ENCODE measurements around the gene GNL2.

DNA sequence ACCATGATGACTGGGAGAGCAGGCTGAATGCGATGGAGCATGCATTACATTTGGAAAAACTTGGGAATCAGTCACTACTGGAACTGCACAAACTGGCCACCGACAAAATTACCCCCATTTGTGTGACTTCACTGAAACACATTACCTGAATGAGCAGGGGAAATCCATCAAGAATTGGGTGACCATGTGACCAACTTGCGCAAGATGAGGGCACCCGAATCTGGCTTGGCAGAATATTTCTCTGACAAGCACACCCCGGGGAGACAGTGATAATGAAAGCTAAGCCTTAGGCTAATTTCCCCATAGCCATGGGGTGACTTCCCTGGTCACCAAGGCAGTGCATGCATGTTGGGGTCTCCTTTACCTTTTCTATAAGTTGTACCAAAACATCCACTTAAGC, 50.7 kb downstream of the GNL2 start:
- TF ChIP-seq, protein P1, sequence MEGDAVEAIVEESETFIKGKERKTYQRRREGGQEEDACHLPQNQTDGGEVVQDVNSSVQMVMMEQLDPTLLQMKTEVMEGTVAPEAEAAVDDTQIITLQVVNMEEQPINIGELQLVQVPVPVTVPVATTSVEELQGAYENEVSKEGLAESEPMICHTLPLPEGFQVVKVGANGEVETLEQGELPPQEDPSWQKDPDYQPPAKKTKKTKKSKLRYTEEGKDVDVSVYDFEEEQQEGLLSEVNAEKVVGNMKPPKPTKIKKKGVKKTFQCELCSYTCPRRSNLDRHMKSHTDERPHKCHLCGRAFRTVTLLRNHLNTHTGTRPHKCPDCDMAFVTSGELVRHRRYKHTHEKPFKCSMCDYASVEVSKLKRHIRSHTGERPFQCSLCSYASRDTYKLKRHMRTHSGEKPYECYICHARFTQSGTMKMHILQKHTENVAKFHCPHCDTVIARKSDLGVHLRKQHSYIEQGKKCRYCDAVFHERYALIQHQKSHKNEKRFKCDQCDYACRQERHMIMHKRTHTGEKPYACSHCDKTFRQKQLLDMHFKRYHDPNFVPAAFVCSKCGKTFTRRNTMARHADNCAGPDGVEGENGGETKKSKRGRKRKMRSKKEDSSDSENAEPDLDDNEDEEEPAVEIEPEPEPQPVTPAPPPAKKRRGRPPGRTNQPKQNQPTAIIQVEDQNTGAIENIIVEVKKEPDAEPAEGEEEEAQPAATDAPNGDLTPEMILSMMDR (IDR thresholded peaks at IDR 0.05): no peak
- TF ChIP-seq POLR2A (IDR thresholded peaks at IDR 0.05) (no peak), POLR2AphosphoS5 (IDR thresholded peaks at IDR 0.05) (no peak)

Data from breast epithelium (tissue), 3 donors.